GM21737 (cell line): ENCODE data around the gene SLC24A4.
"Not testable (repeated sequence)": the region's sequence is repeated elsewhere in the genome, so short reads cannot be mapped to it uniquely, and the experiment has no call there.

Source experiments
- ATAC-seq: cut with Tn5 transposase; IDR thresholded peaks from one replicate; pipeline ENCODE4 v1.9.1; 2021; ENCODE audit warnings: mild to moderate bottlenecking, moderate library complexity; ENCODE audit not compliant: unreplicated experiment

Gene SLC24A4

DNA sequence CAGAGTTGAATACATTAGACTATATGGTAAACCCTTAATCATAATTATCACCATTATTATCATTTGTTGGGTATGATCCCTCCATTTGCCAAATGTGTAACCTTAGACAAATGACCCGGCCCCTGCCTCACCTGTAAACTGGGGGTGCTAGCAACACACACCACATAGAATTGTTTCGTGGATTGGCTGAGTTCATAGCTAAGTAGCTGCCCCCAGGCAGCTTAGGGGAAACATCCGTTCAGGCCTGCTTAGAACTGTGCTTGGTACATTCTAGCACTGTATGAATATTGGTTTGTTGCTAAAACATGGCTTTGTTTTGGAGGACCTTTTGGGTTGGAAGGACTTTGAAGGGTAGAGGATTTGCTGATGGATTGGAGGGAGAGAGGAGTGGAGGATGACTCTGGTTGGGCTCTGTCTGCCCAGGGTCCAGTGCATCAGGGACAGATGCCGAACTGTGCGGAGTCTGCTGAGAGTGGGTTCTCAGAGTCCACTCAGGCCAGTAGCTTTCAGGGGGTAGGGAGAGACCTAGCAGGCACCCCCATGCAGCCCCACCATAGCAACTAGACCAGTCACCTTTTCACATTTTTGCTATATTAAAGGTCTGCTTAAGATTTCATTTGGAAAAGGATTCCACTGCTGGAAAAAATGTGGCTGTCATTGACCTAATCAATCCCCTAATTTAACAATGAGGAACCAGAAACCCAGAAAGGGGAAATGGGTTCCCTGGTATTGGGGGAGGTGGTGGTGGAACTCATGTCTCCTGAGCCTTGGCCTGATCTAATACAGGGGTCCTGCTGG is 192.8 kb downstream of the SLC24A4 start:
- no peak for ATAC-seq

DNA sequence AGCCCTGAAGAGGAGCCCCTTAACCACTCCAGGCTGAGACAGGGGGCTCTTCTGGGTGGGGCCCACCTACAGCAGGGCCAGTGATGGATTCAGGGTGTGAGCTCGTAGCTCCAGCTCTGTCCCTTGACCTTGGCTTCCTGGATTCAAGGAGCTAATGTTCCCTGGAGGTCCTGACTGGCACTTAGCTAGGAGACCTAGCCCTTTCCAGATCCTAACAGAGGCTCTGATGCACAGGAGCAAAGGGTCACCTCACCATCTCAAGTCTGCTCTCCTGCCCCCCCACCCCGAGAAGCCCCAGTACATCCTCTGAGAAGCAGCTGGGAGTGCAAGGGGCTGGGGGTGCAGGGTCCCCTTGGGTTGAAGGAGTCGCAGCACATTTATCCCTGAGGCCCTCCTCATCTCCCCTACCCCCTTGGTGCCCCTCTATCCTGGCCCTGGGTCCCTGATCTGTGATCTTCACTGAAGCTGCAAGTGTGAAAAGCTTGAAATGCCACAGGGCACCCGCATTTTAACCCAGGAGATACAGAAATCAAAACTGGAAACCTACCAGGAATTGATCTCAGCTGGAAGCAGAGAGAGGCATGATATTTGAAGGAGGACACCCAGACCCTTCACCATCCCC is 193.5 kb downstream of the SLC24A4 start:
- no peak for ATAC-seq

DNA sequence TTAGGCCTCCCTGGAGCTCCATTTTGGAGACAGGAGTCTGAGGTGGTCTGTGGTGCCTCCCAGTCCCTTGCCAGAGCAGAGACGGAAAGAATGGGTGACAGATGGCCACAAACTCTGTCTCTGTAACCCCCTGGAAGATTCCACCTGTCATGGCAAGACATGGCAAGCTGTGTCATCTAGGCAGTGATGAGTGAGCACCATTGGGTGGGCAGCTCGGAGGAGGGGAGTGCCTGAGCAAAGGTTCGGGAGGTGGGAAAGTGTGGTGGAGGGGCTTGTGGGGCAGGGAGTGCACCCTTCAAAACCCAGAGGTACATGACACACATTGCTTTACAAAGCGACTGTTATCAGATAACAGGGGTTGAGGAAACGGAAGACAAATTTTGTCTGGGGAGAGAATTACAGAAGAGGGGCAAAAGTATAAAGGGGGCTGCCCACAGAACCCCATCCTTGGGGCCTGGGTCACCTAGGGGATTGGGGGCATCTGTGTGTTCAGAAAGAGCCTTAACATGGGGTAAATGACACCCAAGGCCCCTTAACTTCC is 194.1 kb downstream of the SLC24A4 start:
- ATAC-seq, result no peak

DNA sequence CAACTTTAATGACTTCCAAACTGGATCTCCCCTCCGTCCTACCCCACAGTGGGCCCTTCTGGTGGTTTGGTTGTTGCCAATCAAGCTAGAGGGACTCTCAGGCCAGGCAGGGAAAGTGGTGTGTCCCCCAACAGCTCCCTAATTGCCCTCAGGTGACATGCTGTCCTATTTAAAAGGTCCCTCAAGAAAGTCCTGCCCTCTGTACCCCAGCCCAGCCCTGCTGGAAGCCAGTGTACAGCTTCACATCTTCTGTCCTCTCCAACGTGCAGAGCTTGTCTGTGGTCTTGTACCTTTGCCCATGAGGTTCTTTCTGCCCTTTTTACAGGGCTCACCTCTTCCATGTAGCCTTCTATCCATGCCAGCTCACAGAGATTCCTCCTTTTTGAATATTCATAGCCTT is 194.8 kb downstream of the SLC24A4 start:
- ATAC-seq, result no peak

DNA sequence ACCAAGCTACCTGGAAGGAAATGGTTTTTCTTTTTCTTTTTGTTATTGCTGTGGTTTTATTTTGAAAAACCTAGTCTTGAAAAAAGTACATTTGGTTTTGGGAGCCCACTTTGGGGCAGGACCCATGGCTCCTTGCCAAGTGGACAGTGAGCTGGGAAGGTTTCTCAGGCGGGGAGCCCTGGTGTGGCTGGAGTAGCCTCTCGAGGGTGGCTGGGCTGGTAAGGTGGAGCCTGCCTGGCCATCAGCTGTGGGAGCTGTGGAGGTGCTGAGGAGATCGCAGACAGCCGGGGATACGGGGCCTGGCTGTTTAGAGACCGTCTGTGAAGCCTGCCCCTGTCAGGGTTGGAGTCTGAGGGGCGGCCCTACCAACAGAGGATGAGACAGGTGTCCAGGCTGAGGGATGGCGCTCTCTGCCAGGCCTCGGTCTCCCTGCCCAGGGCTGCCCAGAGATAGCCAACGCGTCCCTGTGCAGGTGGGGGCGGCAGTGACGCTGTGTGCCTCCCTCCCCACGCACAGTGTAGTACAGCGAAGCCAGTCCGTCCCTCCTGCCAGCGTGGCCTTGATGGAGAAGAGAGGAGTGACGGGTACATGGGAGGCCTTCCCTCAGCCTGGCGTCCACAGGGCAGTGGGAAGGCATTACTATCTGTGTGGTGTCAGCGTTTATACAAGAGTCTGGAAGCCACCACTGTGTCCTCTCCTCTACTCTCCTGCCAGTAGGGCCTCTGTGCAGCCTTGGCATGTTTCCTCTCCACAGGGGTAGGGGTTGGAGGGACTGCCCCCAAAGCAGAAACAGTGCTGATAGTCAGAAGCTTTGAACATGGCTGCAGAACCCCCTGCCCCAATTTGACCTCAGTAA is 196.5 kb downstream of the SLC24A4 start:
- ATAC-seq, result no peak

DNA sequence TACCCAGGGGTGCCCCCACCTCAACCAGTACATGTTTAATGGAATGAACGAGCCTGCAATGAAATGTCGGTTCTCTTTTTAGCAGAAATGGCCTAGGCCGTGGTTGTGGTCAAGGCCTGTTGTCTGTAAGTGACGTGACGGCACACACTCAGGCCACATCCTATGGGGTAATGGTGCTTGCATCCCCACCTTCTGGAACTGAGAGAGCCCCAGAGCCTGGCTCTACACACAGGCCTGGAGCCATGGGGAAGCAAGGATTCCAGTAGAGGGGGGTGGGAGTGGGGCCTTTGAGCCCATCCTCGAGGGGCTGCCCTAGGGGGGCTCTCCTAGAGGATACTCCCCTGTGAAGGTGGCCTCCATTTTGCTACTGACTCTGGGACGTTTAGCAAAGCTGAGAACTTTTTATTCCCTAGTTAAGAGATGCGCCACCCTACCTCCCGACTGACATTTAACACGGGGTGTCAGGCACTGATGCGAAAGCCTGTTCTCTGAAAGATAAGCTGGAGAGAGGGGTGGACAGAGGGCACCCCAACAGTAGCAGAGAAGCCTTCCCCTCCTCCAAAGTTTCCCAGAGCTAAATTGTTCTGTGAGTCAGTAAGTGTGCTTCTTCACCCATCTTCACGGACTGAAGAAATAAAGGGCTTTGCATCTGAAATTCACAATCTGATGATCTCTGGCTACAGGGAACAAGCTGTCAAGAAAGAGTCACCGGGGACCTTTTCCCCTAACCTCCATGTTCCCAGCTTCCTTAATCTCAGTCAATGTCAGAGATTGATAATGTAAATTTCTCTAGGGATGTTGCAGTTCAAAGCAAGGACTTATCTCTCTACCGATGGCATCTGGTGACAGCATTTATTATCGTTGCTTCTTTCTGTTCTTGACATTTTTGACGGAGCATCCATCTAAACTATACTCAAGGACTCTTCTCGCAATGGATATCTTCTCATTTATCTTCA is 197.4 kb downstream of the SLC24A4 start:
- no peak for ATAC-seq

DNA sequence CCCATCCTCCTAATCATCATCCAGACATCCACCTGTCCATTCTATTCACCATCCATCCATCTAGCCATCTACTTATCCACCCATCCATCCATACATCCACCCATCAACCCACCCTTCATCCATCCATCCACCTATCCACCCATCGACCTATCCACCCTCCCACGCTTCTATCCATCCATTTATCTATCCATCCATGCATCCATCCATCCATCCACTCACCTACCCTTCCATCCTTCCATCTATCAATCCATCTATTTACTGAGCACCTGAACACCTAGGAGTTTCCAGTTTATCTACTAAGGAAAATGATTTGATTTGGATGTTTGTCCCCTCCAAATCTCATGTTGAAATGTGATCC is 198.1 kb downstream of the SLC24A4 start:
- ATAC-seq, result no peak

DNA sequence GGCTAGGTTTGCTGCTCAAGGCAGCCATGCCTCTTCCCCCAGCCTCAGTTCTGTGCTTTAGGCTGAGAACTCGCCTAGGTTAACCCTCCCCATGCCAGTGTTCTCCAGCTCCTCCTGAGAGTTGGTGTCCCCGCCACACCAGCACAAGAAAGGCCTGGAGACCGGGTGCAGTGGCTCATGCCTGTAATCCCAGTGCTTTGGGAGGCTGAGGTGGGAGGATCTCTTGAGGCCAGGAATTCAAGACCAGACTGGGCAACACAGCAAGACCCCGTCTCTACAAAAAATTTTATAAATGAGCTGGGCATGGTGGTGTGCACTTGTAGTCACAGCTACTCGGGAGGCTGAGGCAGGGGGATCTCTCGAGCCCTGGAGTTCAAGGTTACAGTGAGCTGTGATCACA is 200.8 kb downstream of the SLC24A4 start:
- no peak for ATAC-seq

DNA sequence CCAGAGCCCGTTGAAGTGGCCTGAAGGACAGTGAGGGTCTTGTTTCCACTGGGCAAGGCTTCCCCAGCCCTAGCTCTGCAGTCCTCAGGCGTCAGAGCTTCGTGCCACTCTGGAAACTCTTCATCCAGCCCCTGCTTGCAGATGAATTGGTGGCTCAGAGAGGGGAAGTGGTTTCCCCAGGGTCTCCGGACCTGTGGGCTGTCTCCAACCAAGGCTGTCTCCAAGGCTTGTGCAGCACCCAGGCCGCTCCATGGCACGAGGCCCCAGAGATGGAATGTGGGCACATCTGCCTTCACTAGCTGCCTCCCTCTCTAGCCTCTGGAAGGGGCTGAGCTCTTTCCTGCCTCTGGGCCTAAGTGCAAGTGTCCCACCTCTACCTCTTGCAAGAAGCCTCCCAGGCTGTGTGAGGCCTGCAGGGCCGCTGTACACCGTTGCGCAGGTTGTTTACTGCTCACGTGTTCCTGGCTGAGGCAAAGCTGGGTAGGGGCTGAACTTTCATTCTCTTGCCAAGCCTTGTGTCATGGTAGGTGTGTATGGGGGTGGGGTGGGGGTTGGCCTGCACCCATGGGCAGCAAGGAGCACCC is 201.7 kb downstream of the SLC24A4 start:
- ATAC-seq, result no peak

DNA sequence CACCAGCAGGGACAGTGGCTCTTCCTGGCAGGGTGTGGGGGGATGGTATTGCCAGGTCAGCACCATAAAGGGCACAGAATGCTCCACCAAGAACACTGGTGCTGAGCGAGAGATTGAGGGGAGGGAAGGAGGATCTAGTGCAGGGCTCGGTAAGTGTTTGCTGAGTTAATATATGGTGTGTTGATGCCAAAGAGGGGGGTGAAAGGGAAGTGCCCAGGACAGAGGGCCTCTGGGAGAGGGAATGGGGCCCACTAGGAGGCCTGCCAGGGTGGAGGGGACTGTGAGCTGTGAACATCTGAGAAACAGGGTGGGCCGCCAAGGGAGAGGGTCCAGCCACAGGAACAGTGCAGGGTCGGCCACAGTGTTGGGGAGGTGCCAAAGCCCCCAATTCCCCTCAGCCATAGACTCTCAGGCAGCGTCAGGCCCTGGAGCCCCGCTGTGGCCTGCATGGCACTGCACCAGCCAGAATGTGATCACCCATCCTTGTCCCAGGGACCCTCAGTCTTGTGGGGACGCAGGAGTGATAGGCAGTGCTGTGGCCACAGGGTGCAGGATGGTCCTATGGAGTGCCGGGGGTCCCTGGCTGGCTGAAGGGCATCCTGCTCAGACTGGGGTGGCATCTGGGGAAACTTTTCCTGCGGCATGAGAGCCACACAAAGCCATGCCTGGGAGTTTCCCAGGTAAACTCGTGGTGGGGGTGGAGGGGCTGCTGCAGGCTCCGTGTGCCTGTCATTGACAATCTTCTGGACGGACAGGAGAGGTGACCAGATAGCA is 202.5 kb downstream of the SLC24A4 start:
- no peak for ATAC-seq

DNA sequence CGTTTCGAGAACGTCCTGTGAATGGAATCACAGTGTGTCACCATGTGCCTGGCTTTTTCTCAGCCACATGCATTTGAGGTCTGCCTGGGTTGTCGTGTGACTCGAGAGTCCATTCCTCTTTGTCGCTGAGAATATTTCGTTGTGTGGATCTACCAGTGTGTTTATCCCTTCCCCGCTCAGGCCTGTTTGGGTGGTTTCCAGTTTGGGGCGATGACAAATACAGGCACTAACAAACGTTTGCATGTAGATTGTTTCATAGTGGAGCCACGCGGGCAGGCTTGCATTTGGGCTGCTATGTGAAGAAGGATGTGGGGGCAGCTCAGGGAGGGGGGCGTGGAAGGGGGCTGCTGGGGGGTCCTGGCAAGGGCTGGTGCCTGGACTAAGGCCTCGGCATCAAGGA is 204.8 kb downstream of the SLC24A4 start:
- ATAC-seq, result no peak

DNA sequence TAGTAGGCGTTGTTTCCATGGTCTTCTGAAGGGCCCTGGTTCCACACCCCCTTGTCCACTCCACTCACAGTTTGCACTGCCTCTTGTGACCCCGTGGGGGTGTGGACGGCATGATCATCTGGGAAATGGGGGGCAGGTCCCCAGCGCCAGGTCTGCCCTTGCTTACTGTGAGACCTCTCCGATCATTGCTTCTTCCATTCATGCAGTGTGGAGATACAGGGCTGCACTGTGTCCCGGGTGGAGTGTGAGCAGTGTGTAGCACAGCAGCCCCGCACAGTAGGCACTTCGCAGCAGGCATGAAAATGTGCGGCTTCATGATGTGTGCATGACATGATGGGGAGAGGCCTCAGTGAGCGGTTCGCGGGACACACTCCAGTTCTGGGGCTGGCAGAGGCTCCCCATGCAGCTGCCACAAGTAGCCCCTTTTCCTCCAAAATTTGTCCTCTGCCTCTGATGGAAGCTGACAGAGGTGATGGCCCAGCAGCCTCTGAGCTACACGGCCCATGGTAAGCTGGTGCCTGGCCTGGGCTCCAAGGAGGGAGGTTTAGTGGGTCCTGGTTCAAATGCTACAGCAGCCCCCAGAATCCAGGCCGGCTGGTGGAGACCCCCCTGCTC is 205.6 kb downstream of the SLC24A4 start:
- no peak for ATAC-seq

DNA sequence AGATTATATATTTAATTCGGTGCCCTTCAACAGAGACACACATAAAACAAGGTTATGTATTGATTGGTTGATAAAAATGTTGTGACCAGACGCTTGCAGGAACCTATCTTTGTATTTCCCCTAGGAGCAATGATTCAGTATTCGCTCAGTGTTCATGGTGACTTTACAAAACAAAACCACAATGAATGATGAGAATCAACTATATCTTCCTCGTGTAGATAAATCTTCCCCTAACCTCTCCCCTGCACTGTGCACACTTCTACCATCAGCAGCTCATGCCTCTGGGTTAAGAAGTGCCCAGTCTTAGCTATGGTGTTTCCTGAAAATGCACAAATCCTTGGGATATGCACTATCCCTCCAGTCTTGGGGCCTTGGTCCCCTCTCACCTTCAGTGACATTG is 206.9 kb downstream of the SLC24A4 start:
- ATAC-seq, result no peak

DNA sequence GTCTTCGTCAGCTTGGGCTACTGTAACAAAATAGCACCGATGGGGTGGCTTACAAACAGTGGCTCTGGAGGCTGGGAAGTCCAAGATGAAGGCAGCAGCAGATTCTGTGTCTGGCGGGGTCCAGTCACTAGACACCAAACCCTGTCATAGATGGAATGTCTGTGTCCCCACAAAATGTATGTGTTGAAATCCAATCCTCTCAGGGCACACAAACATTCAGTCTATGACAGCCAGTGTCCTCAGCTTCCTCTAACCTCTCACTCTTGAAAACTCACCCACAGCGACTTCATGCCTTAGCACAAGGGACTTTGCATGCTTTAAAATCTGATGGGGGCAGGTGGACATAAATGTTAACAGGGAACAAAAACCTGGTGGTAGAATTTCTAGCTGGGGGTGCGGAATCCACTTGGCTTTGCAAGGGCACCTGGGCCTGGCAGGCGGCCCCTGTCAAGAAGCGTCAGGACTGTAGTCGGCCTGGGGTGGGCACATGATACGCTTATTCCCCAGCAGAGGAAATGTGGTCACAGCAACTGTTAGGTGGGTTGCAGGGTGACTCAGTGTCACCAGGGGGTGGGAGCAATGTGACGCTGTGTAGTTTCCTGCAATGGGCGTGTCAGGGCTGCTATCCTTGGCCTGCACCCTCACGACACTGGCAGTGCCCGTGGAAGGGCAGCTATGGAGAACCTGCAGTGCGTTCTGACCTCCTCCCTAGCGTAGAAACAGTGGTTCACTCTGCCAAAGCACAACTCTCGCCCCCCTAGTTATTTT is 208.3 kb downstream of the SLC24A4 start:
- ATAC-seq, result peak; percentile 51

DNA sequence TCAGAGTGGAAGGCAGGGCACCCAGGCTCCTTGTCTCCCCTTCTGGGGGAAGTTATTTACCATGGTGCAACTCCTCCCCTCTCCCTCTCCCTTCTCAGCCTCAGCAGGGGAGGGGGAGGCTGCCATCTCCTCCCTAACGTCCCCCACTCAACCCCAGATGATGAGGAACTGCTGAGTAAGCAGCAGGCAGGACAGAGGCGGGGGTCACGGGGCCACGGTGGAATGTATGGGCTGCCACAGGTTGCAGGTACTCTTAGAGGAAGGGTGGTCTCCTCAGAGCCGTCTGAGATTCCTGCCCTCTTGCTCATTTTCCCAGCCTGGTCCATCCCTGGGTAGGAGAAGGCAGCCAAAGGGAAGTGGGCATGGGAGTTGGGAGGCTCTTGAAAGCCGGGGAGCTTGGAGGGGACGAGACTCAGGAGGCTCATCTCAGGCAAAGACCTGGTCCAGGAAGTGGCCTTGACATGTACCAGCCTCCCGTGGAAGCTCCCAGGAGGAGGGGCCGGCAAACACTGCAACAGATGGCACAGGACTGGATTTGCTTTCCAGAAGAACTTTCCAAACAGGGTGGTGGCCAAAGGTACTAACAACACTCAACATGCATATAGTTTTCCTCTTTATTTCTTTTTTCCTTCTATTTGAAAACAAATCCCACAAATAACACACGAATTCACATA is 209.7 kb downstream of the SLC24A4 start:
- ATAC-seq, result no peak

DNA sequence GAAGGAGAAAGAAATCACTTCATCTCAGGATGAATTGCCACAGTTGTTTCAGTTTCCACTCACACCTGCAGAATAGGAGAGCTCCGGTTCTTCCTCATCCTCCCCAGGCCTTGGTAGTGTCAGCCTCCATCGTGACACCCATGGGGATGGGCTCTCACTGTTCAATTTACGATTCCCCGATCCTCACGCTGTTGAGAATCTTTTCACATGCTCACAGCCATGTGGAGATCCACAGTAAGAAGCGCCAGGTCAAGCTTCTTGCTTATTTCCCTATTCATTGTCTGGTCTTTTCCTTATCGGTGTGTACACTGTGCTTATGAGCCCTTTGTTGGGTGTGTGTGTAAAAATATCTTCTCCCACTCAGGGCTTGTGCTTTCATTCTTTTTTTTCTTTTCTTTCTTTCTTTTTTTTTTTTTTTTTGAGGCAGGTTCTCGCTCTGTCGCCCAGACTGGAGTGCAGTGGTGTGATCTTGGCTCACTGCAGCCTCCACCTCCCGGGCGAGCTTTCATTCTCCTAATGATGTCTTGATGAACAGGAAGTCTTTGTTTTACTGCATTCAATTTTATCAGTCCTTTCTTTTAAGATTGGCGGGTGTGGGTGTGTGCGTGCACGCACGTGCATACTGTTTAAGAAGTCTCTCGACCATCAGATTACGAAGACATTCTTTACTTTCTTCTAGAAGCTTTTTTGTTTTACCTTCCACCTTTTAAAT is 212.1 kb downstream of the SLC24A4 start:
- no peak for ATAC-seq

DNA sequence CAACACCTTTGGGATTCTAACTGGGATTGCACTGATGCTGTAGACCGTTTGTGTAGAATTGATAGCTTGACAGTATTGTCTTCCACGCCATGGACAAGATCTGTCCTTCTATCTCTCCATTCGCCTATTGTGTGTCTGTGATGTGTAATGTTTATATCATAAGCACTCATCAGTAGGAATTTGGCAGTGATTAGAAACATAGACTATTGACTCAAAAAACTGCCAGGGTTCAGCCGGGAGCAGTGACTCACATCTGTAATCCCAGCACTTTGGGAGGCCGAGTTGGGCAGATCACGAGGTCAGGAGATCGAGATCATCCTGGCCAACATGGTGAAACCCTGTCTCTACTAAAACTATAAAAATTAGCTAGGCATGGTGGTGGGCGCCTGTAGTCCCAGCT is 213.3 kb downstream of the SLC24A4 start:
- ATAC-seq, result not testable (repeated sequence)
